GM19240 (cell line): ENCODE measurements around the gene NAV3.
A peak's percentile ranks its signal among the peaks of the same experiment; 100 is the strongest.

Source experiments
- DNase-seq: peaks from one replicate; pipeline ENCODE4 v3.0.0; 2011; ENCODE audit warnings: low spot score; ENCODE audit not compliant: insufficient read length

The NAV3 gene

DNA sequence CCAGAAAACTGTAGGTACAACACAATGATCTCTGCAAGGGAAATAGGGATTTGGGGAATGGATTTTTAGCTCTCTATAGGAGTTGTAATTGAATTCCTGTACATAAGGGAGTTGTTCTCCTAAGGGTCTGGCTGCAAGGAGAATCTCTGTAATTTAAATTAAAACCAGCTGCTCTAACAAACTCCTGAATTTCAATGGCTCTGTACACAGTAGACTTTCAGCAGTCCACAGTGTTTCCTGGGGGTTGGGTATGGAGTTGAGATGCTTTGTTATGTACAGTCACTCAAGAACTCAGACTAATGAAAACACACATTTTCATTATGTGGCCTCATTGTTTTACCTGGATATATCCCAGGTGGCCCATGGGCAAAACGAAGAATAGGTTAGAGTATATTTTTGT is 93.2 kb downstream of the NAV3 start:
- DNase-seq: no peak

DNA sequence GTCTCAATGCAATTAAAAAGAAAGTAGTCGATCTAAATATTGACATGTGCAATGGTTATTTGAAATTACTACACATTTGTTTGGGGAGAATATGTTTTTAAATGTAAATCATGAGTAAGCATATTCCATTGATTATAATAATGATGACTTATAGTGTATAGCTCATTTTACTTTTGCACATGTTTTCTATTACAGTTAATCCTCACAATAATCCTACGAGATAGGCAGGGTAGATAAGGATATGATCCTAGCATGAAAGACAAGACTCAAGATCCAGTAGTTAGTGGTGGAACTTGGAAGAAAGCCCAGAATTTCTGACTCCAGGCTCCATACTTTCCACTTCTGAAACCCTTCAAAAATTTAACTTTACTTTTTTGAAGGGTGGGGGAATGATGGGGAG is 94.0 kb downstream of the NAV3 start:
- no peak for DNase-seq

DNA sequence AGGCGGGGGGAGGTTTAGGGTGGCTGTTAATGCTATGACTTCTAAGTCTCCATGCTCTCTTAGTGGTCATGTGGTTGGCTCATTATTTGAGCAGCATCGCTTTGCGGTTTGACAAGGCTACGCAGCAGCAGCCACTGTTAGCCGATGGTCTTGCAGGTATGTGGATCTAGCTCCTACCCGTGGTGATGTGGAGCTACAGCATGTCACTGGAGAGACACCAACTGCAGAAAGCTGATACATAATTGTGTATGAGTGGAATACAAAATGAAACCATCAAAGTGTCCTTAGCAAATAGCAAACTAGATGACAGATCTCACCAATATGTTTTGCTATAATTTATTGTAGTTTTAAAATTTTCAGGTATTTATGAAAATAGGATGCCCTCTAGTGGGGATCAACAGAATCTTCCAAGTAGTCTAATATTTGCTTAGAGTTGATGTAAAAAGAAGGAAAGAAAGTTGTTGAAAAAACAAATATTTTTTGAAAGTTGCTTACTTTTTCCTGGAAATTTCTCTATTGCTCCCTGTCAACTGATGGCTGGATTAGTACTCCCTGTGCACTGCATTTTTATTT is 94.9 kb downstream of the NAV3 start:
- peak; percentile 11 for DNase-seq

DNA sequence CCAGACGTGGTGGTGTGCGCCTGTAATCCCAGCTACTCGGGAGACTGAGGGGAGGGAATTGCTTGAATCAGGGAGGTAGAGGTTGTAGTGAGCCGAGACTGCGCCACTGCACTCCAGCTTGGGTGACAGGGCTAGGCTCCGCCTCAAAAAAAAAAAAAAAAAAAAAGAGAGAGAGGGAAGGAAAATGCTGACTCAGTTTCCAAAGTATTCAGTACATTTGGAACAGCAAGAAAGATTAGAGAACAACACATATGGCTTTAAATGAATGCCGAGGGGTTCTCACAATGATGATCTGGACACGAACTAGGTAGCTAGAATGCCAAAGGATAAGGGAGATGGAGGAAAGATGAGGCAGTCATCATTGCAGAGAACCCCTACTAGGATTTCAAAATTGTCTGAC is 97.4 kb downstream of the NAV3 start:
- DNase-seq: no peak

DNA sequence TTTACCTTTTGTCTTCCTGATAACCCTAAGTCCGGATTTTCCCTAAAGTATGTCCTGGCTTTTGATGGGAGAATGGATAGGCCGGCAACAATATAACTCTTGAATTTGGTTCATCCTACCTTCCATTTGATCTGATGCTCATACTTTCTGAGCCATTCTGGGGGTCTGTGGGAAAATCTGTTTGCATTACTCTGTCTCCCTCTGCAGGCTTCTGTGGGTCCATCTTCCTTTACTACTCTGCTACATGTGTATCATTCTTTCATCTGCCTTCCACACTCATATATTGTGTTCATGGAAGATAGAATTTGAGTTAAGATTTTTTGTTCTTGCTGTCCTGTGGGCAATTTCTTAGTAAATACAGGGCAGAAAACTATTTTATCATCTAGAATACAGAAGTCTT is 101.5 kb downstream of the NAV3 start:
- DNase-seq: no peak

DNA sequence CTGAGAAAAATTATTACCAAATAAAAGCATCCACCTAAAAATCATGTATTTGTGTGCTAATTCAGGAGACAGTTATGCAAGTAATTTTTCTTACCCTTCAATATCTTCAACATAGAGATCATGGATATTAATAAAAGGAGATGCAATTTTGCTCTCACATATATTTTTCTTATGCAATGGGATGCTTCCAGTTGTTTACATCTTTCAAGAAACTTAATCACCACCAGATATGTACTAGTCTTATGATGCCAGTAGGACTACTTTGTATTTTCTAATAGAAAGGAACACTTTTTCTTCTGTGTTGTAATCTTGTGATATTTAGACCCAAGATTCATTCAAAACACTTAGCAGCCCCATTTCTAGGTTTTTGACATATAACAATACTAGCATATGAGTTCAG is 107.6 kb downstream of the NAV3 start:
- no peak for DNase-seq

DNA sequence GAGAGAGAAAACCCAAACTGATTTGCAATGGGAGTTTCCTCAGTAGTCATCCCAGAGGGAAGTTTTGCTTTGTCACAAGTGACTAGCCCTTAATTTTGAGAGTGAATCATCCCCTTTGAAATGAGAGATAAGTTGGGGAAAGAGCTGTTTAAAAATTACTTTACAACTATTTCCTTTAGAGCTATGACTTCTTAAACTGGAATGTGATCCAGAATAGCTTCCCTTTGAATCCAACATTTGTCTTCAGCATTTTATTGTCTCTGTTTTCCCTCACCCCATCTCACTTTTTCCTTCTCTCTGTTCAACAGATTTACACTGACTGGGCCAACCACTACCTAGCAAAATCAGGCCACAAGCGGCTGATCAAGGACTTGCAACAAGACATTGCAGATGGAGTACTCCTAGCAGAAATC is 109.3 kb downstream of the NAV3 start:
- DNase-seq: no peak

DNA sequence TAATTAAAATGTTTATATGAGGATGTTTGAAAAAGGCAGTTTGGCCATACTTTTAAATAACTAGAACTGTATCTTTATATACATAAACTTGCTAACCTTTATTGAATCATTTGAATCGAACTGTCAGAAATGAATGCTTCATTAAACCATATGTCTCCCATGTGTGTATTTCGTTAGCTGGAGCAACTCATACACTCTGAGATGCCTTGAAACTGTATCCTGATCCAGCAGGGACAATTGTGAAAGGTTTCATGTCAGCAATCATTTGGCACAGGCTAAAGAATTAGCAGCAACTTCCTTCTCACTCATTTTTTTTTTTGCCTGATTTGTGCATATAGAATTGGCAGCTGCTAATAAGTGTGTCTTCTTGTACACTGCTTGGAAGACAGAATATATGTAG is 109.9 kb downstream of the NAV3 start:
- DNase-seq: no peak

DNA sequence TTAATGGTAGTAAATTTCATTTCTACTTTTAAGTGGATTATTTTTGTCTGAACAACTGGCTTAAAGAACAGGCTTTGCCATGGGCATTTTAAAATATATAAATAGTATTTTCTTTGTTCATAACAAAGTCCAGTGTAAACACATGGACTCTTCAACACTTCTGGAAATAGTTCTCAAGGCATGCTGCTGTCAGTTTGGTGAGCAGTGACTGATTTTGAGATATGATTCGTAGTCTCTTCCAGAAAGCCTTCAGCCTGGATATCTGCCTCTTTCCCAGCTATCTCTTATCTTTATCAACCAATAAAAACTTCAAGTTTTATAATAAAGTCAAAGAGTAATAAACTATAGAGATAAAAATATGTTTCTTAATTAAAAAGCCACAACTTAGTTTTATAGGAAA is 110.7 kb downstream of the NAV3 start:
- no peak for DNase-seq

DNA sequence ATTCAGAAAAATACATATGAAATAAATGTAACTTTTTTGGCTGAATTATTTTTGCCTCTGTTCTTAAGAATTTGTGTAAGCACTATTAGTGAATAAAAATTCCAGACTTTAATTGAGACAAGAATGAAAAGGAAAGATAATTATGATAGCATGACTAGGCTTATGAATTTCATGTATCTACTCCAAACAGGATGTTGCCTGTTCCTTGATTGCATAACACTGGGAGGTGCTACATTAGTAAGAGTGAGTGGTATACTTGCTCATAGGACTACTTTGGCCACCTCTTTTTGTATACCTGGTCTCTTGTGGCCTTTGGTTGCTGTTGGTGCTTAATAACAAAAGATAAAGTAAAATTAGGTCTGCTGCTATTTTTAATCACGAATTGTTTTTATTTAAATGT is 112.8 kb downstream of the NAV3 start:
- DNase-seq: no peak

DNA sequence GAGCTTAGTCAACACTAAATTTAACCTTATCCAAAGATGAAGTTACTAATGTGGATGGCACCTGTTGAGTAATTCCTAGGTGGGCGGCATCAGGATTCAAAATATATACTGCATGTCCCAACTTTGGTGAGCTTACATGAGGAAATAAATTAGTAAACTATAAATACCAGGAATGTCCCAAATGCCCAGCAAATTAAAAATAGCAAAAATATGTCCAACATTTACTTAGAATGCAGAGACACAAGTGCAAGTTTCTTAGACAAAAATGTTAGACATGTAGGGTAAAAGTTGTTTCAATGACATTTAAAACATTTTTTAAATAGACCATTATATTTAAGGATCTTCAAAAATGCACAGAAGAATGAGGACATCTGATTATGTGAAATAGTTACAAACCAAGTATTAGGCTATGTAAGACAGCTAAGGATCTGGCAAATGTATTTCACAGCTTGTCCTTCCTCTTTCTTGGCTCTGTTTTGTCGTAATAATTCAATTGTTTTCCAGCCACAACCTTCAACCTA is 115.9 kb downstream of the NAV3 start:
- no peak for DNase-seq

DNA sequence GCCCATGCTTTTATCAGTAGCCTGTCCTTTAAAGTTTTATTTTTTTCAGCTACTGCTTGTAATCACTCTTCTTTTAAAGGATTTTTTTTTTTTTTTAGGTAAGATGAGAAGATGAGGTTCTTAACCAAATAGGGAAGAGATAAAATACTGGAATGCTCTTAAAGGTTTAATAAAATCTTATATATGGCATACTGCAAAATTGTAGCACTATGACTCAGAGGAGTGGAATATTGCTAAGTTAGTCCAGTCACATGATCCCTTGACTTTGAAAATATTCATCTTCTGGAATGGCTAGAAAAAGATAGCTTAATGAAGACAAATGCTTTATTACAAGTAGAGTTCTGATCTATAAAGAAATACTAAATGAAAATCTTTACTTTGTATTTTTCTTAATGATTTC is 116.6 kb downstream of the NAV3 start:
- DNase-seq: no peak

DNA sequence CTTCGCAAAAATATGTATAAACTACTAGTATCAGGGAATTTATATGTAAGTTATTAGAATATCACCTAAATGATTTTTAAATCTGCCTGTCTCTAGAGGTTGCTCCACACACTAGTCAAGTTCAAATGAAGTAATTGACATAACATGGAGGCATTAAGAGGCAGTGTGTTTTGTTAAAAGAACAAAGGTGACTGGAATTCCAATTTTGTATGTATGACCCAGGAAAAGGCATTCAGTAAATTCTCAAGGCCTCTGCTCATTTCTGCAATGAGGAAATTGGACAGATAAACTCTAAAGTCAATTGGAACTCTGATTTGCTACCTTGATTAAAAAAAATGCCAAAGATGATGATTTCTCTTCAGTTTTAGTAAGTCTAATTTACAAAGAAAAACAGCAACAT is 117.1 kb downstream of the NAV3 start:
- DNase-seq: no peak

DNA sequence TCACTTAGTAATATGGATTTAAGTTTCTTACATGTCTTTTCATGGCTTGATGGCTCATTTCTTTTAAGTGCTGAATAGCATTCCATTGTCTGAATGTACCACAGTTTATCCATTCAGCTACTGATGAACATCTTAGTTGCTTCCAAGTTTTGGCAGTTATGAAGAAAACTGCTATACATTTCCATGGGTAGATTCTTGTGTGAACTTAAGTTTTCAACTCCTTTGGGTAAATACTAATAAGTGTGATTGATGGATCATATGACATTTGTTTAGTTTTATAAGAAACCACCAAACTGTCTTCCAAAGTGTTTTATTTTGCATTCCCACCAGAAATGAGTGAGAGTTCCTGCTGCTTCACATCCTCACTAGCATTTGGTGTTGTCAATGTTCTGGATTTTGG is 119.2 kb downstream of the NAV3 start:
- no peak for DNase-seq

DNA sequence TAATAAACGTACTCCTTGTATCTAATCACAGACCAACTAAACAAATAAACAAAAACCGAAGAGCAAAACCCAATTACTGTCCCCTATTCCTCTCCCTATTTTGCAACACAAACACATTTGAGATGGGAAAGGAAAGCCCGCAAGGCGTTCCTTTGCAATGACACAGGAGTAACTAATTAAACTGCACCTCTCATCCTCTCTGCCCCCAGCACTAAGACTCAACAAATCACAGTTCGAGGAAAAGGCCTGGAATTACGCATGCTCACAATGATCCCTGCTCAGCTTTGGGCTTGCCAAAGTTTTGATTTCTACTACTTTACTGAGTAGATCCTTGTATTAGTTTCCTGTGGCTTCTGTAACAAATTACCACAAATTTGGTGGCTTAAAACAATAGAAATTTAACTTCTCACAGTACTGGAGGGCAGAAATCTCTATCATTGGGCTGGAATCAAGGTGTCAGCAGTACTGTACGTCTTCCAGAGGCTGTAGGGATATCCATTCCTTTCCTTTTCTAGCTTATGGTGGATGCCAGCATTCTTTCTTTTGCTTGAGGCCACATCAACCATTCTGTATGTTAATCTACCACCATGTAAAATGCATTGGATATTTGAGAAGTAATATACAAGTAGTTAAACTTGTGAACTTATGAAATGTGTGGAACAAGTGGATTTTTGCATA is 123.0 kb downstream of the NAV3 start:
- DNase-seq: no peak

DNA sequence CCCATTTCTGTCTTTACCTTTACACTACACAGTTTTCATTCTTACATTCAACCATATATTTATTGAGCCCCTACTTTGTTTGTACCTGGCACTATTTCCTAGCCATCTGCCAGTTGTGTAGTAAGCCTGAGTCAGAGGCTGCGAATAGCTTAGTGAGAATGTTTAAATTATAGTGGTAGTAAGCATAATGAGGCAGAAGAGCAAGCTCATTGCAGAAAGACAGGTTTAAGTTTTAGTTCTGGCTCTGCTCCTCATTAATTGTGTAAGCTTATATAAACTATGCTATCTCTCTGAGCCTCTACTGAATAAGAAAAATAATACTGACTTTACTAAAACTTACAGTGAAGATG is 123.5 kb downstream of the NAV3 start:
- no peak for DNase-seq

DNA sequence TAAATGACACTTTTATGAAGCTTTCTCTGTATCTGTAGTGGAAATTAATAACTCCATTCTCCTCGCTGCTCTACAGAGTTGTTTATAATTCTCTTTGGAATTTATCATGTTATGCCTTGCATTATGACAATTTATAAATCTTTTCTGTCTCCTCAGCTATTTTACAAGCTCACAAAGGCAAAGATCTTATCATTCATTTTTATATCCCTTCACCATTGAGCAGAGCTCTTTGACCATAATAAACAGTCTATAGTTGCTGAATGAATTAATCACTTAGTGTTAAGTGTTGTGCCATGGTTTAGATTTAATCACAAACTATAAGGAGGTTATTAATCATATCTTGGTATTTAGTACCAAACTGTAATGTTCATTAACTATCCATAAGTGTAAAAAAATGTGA is 126.4 kb downstream of the NAV3 start:
- no peak for DNase-seq

DNA sequence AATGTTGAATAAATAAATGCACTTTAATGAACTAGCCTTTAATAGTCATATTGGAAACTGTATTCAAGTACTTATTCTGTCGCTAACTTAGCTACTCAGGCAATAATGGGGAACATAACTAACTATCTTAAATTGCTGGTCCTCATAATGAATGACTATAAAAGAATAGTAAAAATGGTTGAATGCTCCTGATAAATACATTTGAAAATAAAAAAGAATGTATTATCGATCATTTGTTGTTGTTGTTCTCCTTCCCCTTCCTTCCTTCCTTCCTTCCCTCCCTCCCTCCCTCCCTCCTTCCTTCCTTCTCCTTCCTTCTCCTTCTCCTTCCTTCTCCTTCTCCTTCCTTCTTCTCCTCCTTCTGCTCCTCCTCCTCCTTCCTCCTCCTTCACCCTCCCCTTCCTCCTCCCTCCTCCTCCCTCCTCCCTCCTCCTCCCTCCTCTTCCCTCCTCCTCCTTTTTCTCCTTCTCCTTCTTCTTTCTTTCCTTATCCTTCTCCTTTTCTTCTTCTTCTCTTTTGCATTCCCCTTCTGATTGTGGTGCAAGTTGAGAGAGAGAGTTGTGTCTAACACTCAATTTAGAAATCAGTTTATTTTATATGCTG is 133.0 kb downstream of the NAV3 start:
- no peak for DNase-seq

DNA sequence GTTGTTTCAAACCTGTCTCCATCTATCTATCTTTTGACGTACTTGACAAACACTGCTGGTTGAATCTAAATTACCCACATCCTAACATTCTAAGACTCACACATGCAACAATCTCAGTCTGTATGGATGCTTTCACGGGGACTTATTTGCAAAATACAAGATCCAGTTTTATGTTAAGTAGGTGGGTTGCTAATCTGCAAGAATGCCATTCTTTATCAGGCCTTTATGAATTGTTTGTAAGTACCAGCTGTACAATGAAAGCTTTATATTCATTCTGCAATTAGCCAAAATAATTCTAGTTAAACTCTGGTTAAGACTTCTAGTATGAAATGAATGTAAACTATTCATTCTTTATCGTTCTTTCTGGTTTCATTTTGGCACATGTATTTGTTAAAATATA is 135.1 kb downstream of the NAV3 start:
- DNase-seq: no peak

DNA sequence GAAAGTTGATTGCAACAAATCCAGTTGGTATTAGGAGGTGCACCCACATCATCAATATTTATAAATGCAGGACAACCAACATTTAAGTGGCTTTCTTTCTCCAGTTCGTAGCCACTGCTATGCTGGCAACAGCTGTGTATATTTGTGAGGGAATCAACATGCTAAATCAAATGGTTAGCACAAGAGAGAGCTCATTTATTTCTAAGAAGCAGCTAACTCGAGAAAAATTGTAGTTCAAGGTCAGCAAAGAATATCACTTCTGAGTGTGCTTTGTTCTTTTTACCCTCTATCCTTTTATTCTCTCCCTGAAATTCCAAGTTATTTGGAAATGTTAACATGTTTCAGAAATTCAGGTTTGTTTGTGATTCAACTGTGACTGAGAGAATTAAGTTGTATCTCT is 137.3 kb downstream of the NAV3 start:
- DNase-seq: no peak

DNA sequence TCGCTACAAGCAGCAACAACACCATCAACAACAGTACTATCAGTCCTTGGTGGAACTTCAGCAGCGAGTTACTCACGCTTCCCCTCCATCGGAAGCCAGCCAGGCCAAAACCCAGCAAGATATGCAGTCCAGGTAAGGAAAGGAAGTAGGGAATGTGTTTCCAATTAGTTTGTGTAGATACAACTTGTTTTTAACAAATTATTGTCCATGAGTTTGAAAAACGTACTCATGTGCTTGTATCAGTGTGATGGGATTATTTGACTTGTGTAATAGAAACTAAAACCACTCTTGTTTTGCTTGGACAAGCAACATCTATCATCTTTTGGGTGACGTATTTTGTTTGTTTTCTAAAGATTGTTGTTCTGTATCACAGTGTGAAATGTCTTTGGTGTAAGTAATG is 137.9 kb downstream of the NAV3 start:
- no peak for DNase-seq

DNA sequence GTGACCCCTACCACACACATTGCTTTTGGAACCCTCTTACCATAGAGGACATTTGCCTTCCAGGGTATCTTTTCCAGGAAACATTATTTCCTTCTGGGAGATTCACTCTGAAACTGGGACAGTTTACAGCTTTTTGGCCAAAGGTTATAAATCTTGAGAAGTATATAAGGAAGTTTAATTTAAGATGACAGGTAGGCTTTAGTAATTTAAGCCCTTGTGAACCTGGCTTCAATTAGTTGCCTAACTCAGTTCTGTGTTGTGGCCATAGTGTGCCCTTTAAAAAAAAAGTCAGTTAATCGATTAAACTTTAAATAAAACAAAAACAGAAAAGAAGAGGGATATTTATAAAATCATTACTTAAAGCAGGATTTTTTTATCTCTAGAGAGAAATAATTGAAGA is 142.9 kb downstream of the NAV3 start:
- DNase-seq: no peak

DNA sequence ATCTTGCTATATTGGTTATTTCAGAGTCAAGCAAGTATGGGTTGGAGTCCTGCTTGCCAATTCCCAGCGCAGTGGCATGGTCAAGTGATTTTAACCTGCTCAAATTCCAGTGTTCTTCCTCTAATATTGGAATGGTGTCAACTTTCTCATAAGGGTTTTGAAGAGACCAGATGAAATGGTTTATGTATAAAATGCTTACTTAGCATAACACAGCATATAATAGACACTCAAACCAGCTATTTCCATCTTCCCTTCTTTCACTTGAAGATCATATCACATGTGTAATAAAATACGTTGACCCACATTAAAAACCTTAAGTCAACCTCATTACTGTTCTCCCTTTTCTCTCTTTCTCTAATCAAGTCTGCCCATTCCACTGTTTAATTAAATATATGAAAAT is 144.0 kb downstream of the NAV3 start:
- DNase-seq: no peak
